ENCODE measurements around the gene MAPK11.

The MAPK11 gene

GRCh38 chr22:50307890-50308596 lies 37.9 kb upstream of the MAPK11 start:
- DNase-seq (ENCODE audit: low spot score), result no peak

- no peak for DNase-seq (ENCODE audit: low spot score)
Observed at GRCh38 chr22:50306753-50307749, 36.9 kb upstream of the MAPK11 start, which contains the start of gene PLXNB2. Gene PLXNB2 (minus strand): TSS chr22:50307646. CDS start chr22:50290584, 17,062 bp downstream.

GRCh38 chr22:50305923-50306566 lies 35.9 kb upstream of the MAPK11 start:
- DNase-seq (ENCODE audit: low spot score), result peak; percentile 96

- DNase-seq (ENCODE audit: low spot score), result no peak
Observed at GRCh38 chr22:50305393-50305922, 35.3 kb upstream of the MAPK11 start.

- DNase-seq (ENCODE audit: low spot score), result no peak
Observed at GRCh38 chr22:50304528-50305392, 34.6 kb upstream of the MAPK11 start.

- DNase-seq (ENCODE audit: low spot score), result no peak
Observed at GRCh38 chr22:50303848-50304527, 33.8 kb upstream of the MAPK11 start.

GRCh38 chr22:50303515-50303847 lies 33.3 kb upstream of the MAPK11 start:
- no peak for DNase-seq (ENCODE audit: low spot score)

- DNase-seq (ENCODE audit: low spot score), result no peak
Observed at GRCh38 chr22:50302564-50302963, 32.4 kb upstream of the MAPK11 start.

- no peak for DNase-seq (ENCODE audit: low spot score)
Observed at GRCh38 chr22:50302041-50302541, 31.9 kb upstream of the MAPK11 start.

GRCh38 chr22:50301581-50301991 lies 31.4 kb upstream of the MAPK11 start:
- no peak for DNase-seq (ENCODE audit: low spot score)

GRCh38 chr22:50300620-50301257 lies 30.6 kb upstream of the MAPK11 start:
- DNase-seq (ENCODE audit: low spot score), result no peak

GRCh38 chr22:50299785-50300619 lies 29.8 kb upstream of the MAPK11 start:
- DNase-seq (ENCODE audit: low spot score), result no peak

- no peak for DNase-seq (ENCODE audit: low spot score)
Observed at GRCh38 chr22:50298937-50299784, 29.0 kb upstream of the MAPK11 start.

- DNase-seq (ENCODE audit: low spot score), result no peak
Observed at GRCh38 chr22:50298266-50298637, 28.1 kb upstream of the MAPK11 start.

GRCh38 chr22:50297510-50298265 lies 27.5 kb upstream of the MAPK11 start:
- DNase-seq (ENCODE audit: low spot score), result no peak

GRCh38 chr22:50296658-50297490 lies 26.7 kb upstream of the MAPK11 start:
- DNase-seq (ENCODE audit: low spot score), result no peak

- DNase-seq (ENCODE audit: low spot score), result no peak
Observed at GRCh38 chr22:50294319-50294656, 24.1 kb upstream of the MAPK11 start.
